GM10266 (cell line): ENCODE data around the gene PDXK.
"Not testable (repeated sequence)": the region's sequence is repeated elsewhere in the genome, so short reads cannot be mapped to it uniquely, and the experiment has no call there.

Experiments
- DNase-seq: peaks from one replicate; pipeline ENCODE4 v3.0.0; 2012; ENCODE audit errors: extremely low spot score
- CTCF ChIP-seq: IDR thresholded peaks from 2 replicates; pipeline ENCODE4 v1.5.1; 2012; ENCODE audit warnings: mild to moderate bottlenecking, low read depth; ENCODE audit not compliant: control insufficient read depth, insufficient read depth; ENCODE audit errors: missing control alignments

PDXK gene

GRCh38 chr21:43718872-43719747, at the start of gene PDXK:
PDXK (plus strand) TSS chr21:43719129; CDS start chr21:43719295, 166 bp downstream.
- peak; percentile 41 for TF ChIP-seq CTCF
- peak; percentile 95 for DNase-seq

GRCh38 chr21:43669828-43670605, 48.9 kb upstream of the PDXK start:
- DNase-seq, result no peak
- TF ChIP-seq CTCF, result no peak

- TF ChIP-seq CTCF, result no peak
Measured at GRCh38 chr21:43675871-43676270, 43.1 kb upstream of the PDXK start.

DNA sequence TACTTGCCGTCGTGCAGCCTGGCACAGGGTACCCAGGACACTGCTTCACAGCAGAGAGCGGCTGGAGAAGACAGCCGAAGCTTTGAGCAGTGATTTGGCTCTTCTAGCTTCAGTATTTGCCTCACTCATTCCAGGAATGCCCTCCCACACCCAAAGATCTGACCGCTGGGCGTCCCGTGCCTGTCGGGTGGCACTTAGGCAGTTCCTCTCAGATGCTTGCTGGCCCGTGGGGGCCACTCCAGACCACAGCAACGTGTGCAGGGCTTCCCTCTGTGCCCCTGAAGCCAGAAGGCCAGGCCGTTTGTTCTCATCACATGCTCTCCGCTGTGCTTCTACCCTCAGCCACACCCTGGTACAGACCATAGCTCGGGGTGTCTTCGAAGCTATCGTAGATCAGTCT, 42.5 kb upstream of the PDXK start:
- TF ChIP-seq CTCF, result no peak
- DNase-seq, result no peak

More at GRCh38 chr21:43675871-43676270, 43.1 kb upstream of the PDXK start:
- DNase-seq, result no peak

GRCh38 chr21:43679951-43680350, 39.0 kb upstream of the PDXK start:
- TF ChIP-seq CTCF, result no peak

GRCh38 chr21:43680421-43680820, 38.5 kb upstream of the PDXK start:
- DNase-seq, result not testable (repeated sequence)

More at GRCh38 chr21:43679951-43680350, 39.0 kb upstream of the PDXK start:
- DNase-seq, result no peak

GRCh38 chr21:43681650-43682049, 37.3 kb upstream of the PDXK start:
- no peak for TF ChIP-seq CTCF
- DNase-seq, result no peak
